PFSK-1 (cell line): ENCODE measurements around the gene VSTM4.

Experiments
- POLR2AphosphoS5 ChIP-seq: IDR thresholded peaks from 2 replicates; pipeline ENCODE4 v1.6.1; 2012; ENCODE audit warnings: low read depth, mild to moderate bottlenecking, control low read depth, low read length, moderate library complexity
- TAF1 ChIP-seq: IDR thresholded peaks from 2 replicates; pipeline ENCODE4 v1.6.1; 2012; ENCODE audit warnings: low read length, control low read depth, borderline replicate concordance; ENCODE audit not compliant: insufficient read depth
- TF ChIP-seq, protein P1 (sequence below), 2 experiments: IDR thresholded peaks; 2 replicates each; pipeline versions ENCODE4 v1.6.1 to v1.8.0; 2011 to 2012; ENCODE audit warnings: low read depth in 2 of 2, low read length in 2 of 2, control low read depth in 1 of 2, inconsistent platforms in 1 of 2, mild to moderate bottlenecking in 1 of 2, moderate library complexity in 1 of 2; ENCODE audit not compliant: insufficient read depth in 1 of 2

GRCh38 chr10:49039409-49039808 is 75.9 kb downstream of the VSTM4 start:
- TF ChIP-seq TAF1 (no peak), POLR2AphosphoS5 (no peak)
- TF ChIP-seq, protein P1, sequence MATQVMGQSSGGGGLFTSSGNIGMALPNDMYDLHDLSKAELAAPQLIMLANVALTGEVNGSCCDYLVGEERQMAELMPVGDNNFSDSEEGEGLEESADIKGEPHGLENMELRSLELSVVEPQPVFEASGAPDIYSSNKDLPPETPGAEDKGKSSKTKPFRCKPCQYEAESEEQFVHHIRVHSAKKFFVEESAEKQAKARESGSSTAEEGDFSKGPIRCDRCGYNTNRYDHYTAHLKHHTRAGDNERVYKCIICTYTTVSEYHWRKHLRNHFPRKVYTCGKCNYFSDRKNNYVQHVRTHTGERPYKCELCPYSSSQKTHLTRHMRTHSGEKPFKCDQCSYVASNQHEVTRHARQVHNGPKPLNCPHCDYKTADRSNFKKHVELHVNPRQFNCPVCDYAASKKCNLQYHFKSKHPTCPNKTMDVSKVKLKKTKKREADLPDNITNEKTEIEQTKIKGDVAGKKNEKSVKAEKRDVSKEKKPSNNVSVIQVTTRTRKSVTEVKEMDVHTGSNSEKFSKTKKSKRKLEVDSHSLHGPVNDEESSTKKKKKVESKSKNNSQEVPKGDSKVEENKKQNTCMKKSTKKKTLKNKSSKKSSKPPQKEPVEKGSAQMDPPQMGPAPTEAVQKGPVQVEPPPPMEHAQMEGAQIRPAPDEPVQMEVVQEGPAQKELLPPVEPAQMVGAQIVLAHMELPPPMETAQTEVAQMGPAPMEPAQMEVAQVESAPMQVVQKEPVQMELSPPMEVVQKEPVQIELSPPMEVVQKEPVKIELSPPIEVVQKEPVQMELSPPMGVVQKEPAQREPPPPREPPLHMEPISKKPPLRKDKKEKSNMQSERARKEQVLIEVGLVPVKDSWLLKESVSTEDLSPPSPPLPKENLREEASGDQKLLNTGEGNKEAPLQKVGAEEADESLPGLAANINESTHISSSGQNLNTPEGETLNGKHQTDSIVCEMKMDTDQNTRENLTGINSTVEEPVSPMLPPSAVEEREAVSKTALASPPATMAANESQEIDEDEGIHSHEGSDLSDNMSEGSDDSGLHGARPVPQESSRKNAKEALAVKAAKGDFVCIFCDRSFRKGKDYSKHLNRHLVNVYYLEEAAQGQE (IDR thresholded peaks at IDR 0.05; ENCODE audit: insufficient read depth in 1 of 2, low read depth in 2 of 2, low read length in 2 of 2), result no peak
